Measurements from ENCODE around the gene CHEK2. TPM values are rescaled to one million over a fixed set of nuclear protein-coding genes. Genes with fewer than 3 reads are reported as not detected.

Gene CHEK2
- total and polyA plus RNA-seq, 10 of the 15 experiments (the other 5 are each of a cell fraction or from before 2014, with no cell fraction given) = 15.7 to 59.7 (median 22.7) TPM

DNA sequence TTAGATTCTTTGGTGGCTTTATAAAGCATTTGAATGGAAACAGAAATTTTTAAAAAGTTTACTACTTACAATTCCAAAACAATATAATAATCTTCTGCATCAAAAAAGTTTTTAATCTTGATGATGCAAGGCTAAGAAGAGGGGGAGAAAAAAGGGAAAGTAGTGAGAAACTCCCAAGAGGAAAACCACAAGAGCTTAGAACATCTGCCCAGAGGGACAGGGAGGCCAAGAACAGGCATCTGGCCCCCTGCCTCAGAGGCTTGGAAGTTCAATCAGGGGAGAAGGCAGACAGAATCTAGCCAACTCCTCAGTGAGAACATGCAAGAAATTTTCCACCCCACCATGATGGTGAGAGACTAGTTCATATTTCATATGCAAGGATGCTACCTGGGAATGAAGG is 38.2 kb downstream of the CHEK2 start (continued):
- TF ChIP-seq, protein P1, sequence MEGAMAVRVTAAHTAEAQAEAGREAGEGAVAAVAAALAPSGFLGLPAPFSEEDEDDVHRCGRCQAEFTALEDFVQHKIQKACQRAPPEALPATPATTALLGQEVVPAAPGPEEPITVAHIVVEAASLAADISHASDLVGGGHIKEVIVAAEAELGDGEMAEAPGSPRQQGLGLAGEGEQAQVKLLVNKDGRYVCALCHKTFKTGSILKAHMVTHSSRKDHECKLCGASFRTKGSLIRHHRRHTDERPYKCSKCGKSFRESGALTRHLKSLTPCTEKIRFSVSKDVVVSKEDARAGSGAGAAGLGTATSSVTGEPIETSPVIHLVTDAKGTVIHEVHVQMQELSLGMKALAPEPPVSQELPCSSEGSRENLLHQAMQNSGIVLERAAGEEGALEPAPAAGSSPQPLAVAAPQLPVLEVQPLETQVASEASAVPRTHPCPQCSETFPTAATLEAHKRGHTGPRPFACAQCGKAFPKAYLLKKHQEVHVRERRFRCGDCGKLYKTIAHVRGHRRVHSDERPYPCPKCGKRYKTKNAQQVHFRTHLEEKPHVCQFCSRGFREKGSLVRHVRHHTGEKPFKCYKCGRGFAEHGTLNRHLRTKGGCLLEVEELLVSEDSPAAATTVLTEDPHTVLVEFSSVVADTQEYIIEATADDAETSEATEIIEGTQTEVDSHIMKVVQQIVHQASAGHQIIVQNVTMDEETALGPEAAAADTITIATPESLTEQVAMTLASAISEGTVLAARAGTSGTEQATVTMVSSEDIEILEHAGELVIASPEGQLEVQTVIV (IDR thresholded peaks at IDR 0.05; ENCODE audit: borderline replicate concordance, partially characterized antibody) = no peak
- TF ChIP-seq BCL3 (IDR thresholded peaks at IDR 0.05; ENCODE audit: borderline replicate concordance, insufficient read depth, low read depth, low read length, poor library complexity, severe bottlenecking) (no peak), CEBPB (IDR thresholded peaks at IDR 0.05; ENCODE audit: borderline replicate concordance in 1 of 2, low read depth in 2 of 2, low read length in 2 of 2) (no peak), RFX5 (IDR thresholded peaks at IDR 0.05; ENCODE audit: low read depth, low read length) (no peak), SUZ12 (IDR thresholded peaks at IDR 0.05; ENCODE audit: unreplicated experiment) (no peak)
- TF ChIP-seq, protein P2, sequence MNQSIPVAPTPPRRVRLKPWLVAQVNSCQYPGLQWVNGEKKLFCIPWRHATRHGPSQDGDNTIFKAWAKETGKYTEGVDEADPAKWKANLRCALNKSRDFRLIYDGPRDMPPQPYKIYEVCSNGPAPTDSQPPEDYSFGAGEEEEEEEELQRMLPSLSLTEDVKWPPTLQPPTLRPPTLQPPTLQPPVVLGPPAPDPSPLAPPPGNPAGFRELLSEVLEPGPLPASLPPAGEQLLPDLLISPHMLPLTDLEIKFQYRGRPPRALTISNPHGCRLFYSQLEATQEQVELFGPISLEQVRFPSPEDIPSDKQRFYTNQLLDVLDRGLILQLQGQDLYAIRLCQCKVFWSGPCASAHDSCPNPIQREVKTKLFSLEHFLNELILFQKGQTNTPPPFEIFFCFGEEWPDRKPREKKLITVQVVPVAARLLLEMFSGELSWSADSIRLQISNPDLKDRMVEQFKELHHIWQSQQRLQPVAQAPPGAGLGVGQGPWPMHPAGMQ (IDR thresholded peaks at IDR 0.05; ENCODE audit: borderline replicate concordance) = no peak

DNA sequence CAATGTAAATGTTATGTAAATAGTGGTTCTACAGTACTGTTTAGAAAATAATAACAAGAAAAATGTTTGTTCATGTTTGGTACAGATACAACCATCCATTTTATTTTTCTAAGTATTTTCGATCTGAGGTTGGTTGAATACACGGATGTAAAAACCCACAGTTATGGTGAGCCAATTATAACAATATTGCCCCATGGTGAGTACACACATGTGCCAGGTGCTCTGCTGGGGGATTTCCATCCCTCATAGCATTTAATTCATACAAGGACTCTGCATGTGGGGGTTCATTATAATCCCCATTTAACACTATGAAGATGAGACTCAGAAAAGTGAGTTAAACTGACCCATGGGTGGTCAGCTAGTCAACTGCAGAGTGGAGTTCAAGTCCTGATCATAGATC is 38.7 kb downstream of the CHEK2 start:
- Histone ChIP-seq H3K27me3 (replicated peaks in 1 of 2; ENCODE audit: control insufficient read depth in 2 of 2, insufficient read depth in 2 of 2, low read length in 1 of 2) (no peaks in the 10 kb centered on the region), H3K4me1 (ENCODE audit: control insufficient read depth, insufficient read depth, low read length) (peaks cover 4% of the 10 kb centered on the region; the same call in 1 of the 2 replicates), H3K79me2 (ENCODE audit: control insufficient read depth, insufficient read depth, low read length) (no peaks in the 10 kb centered on the region), H3K9ac (ENCODE audit: control insufficient read depth, insufficient read depth, low read length) (no peak overlapping the region), H3K4me3 (no peak overlapping the region), H3K36me3 (ENCODE audit: control insufficient read depth in 2 of 2, insufficient read depth in 2 of 2, low read length in 1 of 2) (peaks cover 2 to 3% of the 10 kb centered on the region in 2 experiments; a peak in 3 of 4 replicates), H2AFZ (ENCODE audit: control insufficient read depth, low read depth, low read length) (no peak overlapping the region), H3K27ac (ENCODE audit: control insufficient read depth, insufficient read depth) (no peak overlapping the region), H3K9me3 (replicated peaks; ENCODE audit: control insufficient read depth, insufficient read depth, low read length) (no peaks in the 10 kb centered on the region), H4K20me1 (ENCODE audit: control insufficient read depth, insufficient read depth) (no peaks in the 10 kb centered on the region), H3K4me2 (ENCODE audit: control insufficient read depth, insufficient read depth) (no peak overlapping the region)
- no peak for TF ChIP-seq ATF3 (IDR thresholded peaks at IDR 0.05; ENCODE audit: borderline replicate concordance, extremely low read depth, low read depth, low read length)
- TF ChIP-seq TCF3 (IDR thresholded peaks at IDR 0.05; ENCODE audit: borderline replicate concordance, insufficient read depth, low read depth, low read length) = no peak
- no peak for TF ChIP-seq CEBPB (IDR thresholded peaks at IDR 0.05; ENCODE audit: borderline replicate concordance in 1 of 2, low read depth in 2 of 2, low read length in 2 of 2)
- no peak for TF ChIP-seq LARP7 (IDR thresholded peaks at IDR 0.05)
- TF ChIP-seq CBFB (IDR thresholded peaks at IDR 0.05; ENCODE audit: low read depth) = no peak
- TF ChIP-seq MTA3 (IDR thresholded peaks at IDR 0.05; ENCODE audit: borderline replicate concordance, low read length) = no peak
- TF ChIP-seq BCLAF1 (IDR thresholded peaks at IDR 0.05) = no peak
- intact Hi-C loops (cut with micrococcal nuclease; ENCODE audit: unreplicated experiment) = no loop called here
- ChIA-PET SMC1A (ENCODE audit: uncharacterized antibody, unreplicated experiment) (no interaction called here), RAD21 (ENCODE audit: unreplicated experiment) (no interaction called here), POLR2A (no interaction called here), CTCF (no interaction called here)
- FAIRE-seq (no peak), ATAC-seq (no peak), DNase-seq (ENCODE audit: low read depth, low spot score) (no peak)
- in situ Hi-C loops (cut with MboI) = no loop called here
- 97% methylated on average over 2 of the region's 2 CpGs for WGBS (ENCODE audit: insufficient coverage, insufficient replicate concordance, low lambda C conversion rate, missing lambda C conversion rate)
- no TSS peak for BruUV-seq (replicated peaks)

All from GM12878 (cell line).